ENCODE data around the gene ZNF839. TPM values are rescaled to one million over a fixed set of nuclear protein-coding genes. Genes with fewer than 3 reads are reported as not detected.
A peak's percentile ranks its signal among the peaks of the same experiment; 100 is the strongest.

ZNF839 gene
- total and polyA plus RNA-seq, 12 donors = 3.8 to 13.4 (median 8.4) TPM

DNA sequence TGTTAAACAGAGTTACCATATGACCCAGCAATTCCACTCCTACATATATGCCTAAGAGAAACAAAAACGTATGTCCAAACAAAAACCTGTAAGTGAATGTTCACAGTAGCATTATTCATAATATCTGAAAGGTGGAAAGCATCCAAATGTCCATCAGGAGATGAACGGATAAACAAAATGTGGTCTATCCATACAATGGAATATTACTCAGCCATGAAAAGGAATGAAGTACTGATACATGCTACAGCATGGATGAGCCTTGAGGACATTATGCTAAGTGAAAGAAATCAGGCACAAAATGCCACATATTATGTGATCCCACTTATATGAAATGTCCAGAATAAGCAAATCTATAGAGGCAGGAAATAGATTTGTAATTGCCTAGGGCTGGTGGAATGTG, 31.4 kb upstream of the ZNF839 start:
- no peak overlapping the region for H3K4me3 ChIP-seq
- WGBS, 2 donors = 97 to 98% methylated on average over 2 of the region's 2 CpGs
- H3K27ac ChIP-seq = no peak overlapping the region
- no peaks in the 10 kb centered on the region for H3K36me3 ChIP-seq
- no peaks in the 10 kb centered on the region for H3K9me3 ChIP-seq
- intact Hi-C loops (cut with DNase I) = no loop called here
- DNase-seq (no peak), ATAC-seq (no peak)
- TF ChIP-seq, protein P1, sequence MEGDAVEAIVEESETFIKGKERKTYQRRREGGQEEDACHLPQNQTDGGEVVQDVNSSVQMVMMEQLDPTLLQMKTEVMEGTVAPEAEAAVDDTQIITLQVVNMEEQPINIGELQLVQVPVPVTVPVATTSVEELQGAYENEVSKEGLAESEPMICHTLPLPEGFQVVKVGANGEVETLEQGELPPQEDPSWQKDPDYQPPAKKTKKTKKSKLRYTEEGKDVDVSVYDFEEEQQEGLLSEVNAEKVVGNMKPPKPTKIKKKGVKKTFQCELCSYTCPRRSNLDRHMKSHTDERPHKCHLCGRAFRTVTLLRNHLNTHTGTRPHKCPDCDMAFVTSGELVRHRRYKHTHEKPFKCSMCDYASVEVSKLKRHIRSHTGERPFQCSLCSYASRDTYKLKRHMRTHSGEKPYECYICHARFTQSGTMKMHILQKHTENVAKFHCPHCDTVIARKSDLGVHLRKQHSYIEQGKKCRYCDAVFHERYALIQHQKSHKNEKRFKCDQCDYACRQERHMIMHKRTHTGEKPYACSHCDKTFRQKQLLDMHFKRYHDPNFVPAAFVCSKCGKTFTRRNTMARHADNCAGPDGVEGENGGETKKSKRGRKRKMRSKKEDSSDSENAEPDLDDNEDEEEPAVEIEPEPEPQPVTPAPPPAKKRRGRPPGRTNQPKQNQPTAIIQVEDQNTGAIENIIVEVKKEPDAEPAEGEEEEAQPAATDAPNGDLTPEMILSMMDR (IDR thresholded peaks at IDR 0.05) = no peak
- no peaks in the 10 kb centered on the region for H3K27me3 ChIP-seq
- H3K4me1 ChIP-seq = peaks cover 0 to 9% (median 0%) of the 10 kb centered on the region in 9 donors

- Histone ChIP-seq H3K4me3 (no peak overlapping the region), H3K27ac (no peak overlapping the region), H3K36me3 (no peaks in the 10 kb centered on the region), H3K9me3 (no peaks in the 10 kb centered on the region), H3K4me1 (peaks cover 0 to 14% (median 9%) of the 10 kb centered on the region in 9 donors), H3K27me3 (no peaks in the 10 kb centered on the region)
- 94 to 95% methylated on average over 1 of the region's 1 CpG for WGBS, 2 donors
- ATAC-seq (no peak), DNase-seq (no peak)
- TF ChIP-seq, protein P1 (IDR thresholded peaks at IDR 0.05) = no peak
- intact Hi-C loops (cut with DNase I) = no loop called here
Measured at GRCh38 chr14:102292441-102292840, 27.1 kb upstream of the ZNF839 start.

DNA sequence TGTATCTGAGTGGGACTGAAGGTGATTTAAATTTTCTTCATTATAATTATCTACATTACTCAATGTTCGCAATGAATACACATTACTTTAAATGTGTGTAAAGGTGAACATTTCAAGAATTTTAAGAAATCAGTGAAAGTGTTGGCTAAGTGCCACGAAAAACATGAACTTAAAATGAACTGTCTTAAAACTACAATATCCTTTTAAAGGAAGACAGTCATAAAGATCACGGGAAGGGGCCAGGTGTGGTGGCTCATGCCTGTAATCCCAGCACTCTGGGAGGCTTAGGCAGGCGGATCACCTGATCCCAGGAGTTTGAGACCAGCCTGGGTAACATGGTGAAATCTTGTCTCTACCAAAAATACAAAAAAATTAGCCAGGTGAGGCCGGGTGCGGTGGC, 25.8 kb upstream of the ZNF839 start:
- peak overlapping the region in 1 of 10 donors; percentile 39 for H3K27ac ChIP-seq
- H3K4me1 ChIP-seq = peaks cover 0 to 14% (median 9%) of the 10 kb centered on the region in 9 donors
- WGBS, 2 donors = 82 to 85% methylated on average over 6 of the region's 6 CpGs

DNA sequence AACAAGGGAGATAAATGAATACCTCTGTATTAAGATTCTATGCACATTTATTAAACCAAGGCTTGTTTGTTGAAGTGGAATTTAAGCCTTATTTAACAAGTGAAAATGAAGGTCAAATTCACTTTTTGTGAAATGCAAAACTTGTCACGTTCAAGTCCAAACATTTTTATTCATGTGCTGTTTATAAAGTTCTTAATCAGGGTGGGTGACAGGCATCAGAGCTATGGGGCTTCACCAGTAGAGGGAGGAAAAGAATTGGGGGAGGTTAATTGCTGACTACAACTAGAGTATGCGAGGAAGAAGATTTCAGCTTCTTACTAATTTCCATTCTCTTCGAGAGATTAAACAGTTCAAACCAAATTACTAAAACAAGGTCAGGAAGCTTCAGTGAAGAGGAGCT, 24.3 kb upstream of the ZNF839 start:
- 56 to 65% methylated on average over 3 of the region's 3 CpGs for WGBS, 2 donors
- peak in 2 of 8 donors; percentile 53 to 64 for ATAC-seq
- H3K27ac ChIP-seq = peak overlapping the region in 6 of 10 donors; percentile 31 to 58 (median 52)

More for the DNA sequence above, 25.8 kb upstream of the ZNF839 start:
- intact Hi-C loops (cut with DNase I) = no loop called here
- DNase-seq (no peak), ATAC-seq (no peak)
- Histone ChIP-seq H3K9me3 (no peaks in the 10 kb centered on the region), H3K4me3 (no peak overlapping the region), H3K36me3 (no peaks in the 10 kb centered on the region), H3K27me3 (no peaks in the 10 kb centered on the region)
- TF ChIP-seq, protein P1 (IDR thresholded peaks at IDR 0.05) = no peak

More for the DNA sequence above, 24.3 kb upstream of the ZNF839 start:
- TF ChIP-seq, protein P1 (IDR thresholded peaks at IDR 0.05) = peak in 6 of 9 donors; percentile 18 to 43 (median 34)
- intact Hi-C loops (cut with DNase I) = no loop called here
- Histone ChIP-seq H3K36me3 (no peaks in the 10 kb centered on the region), H3K9me3 (no peaks in the 10 kb centered on the region), H3K27me3 (no peaks in the 10 kb centered on the region), H3K4me1 (peaks cover 0 to 14% (median 9%) of the 10 kb centered on the region in 9 donors), H3K4me3 (no peak overlapping the region)
- no peak for DNase-seq

Data from heart right ventricle (tissue), 16 donors.